K562 (cell line): ENCODE measurements around the gene GZF1. TPM values are rescaled to one million over a fixed set of nuclear protein-coding genes. Genes with fewer than 3 reads are reported as not detected.
A peak's percentile ranks its signal among the peaks of the same experiment; 100 is the strongest.

Experiments used
- ATAC-seq: fragments of 200-7000 bp; cut with Tn5 transposase; 3 replicates; pipeline ENCODE4 v1.9.1; 2020; ENCODE audit warnings: moderate library complexity
- BruUV-seq: library from RNA; stranded (reverse); fragments of 400-500 nt; replicated peaks from 2 replicates; lab custom pipeline; 2021; lab: Mats Ljungman, UMichigan
- CTCF ChIA-PET: fragments of 300-600 bp; formaldehyde crosslinking; extraction: SDS; loops from one replicate; lab custom pipeline; 2021; ENCODE audit warnings: low intra/inter-chr PET ratio; lab: Yijun Ruan, JAX
- POLR2A ChIA-PET: fragments of 300-600, 350-650 bp; sonication (Branson Sonifier 250); formaldehyde crosslinking; extraction: SDS; loops from one replicate; lab custom pipeline; 2021; ENCODE audit warnings: antibody characterized with exemption, inconsistent platforms; lab: Yijun Ruan, JAX
- DNase-seq, 4 experiments: peaks; one replicate each; pipeline versions ENCODE4 v3.0.0 to v3.0.0-alpha.2; 2011 to 2018; ENCODE audit warnings: low spot score in 3 of 4, mixed read lengths in 3 of 4; ENCODE audit errors: extremely low read depth in 1 of 4
- FAIRE-seq: peaks from 2 replicates; lab custom pipeline; 2011; peaks lifted over from hg19 to GRCh38; lab: Jason Lieb, UNC
- H2AFZ ChIP-seq: 2 replicates; pipeline ENCODE4 v1.6.0; 2011; ENCODE audit warnings: low read depth, low read length, control low read depth, inconsistent platforms
- H3K27ac ChIP-seq: fragments of 200-600 bp; 3 replicates; pipeline ENCODE4 v1.8.0; 2011; ENCODE audit warnings: low read depth, mild to moderate bottlenecking, control low read depth, inconsistent platforms, low read length, moderate library complexity, mixed read lengths; ENCODE audit errors: extremely low read depth
- H3K27me3 ChIP-seq, 2 experiments: fragments of 300-600 bp in 1 of 2; 2 replicates in 1 of 2; 3 replicates in 1 of 2; pipeline versions ENCODE4 v1.6.0 to v1.8.0; 2011; ENCODE audit warnings: inconsistent platforms in 2 of 2, low read length in 2 of 2, mild to moderate bottlenecking in 1 of 2, mixed read lengths in 1 of 2, moderate library complexity in 1 of 2; ENCODE audit not compliant: control insufficient read depth in 2 of 2, insufficient read depth in 2 of 2
- H3K36me3 ChIP-seq: fragments of 300-600 bp; 3 replicates; pipeline ENCODE4 v1.8.0; 2011; ENCODE audit warnings: mild to moderate bottlenecking, low read length, inconsistent platforms; ENCODE audit not compliant: control insufficient read depth, insufficient read depth
- H3K4me1 ChIP-seq, 2 experiments: fragments of 200-600 bp in 1 of 2; replicated peaks in 1 of 2; 2 replicates in 1 of 2; 3 replicates in 1 of 2; pipeline versions ENCODE4 v1.5.1 to v1.8.0; 2011; ENCODE audit warnings: inconsistent platforms in 2 of 2, low read length in 2 of 2, mild to moderate bottlenecking in 1 of 2, mixed read lengths in 1 of 2, moderate library complexity in 1 of 2; ENCODE audit not compliant: control insufficient read depth in 2 of 2, insufficient read depth in 2 of 2
- H3K4me2 ChIP-seq: 2 replicates; pipeline ENCODE4 v1.6.1; 2011; ENCODE audit warnings: low read length, control low read depth, inconsistent platforms, mixed read lengths; ENCODE audit not compliant: insufficient read depth
- H3K4me3 ChIP-seq: fragments of 200-600 bp; sonication (generic), shearing (Covaris generic); 2 replicates; pipeline ENCODE4 v1.5.1; 2016; ENCODE audit warnings: control low read depth, inconsistent platforms
- H3K79me2 ChIP-seq: fragments of 200-600 bp; 3 replicates; pipeline ENCODE4 v1.8.0; 2011; ENCODE audit warnings: low read length, inconsistent platforms; ENCODE audit not compliant: control insufficient read depth, insufficient read depth
- H3K9ac ChIP-seq, 2 experiments: 2 replicates each; pipeline versions ENCODE4 v1.6.0 to v1.6.1; 2011; ENCODE audit warnings: low read depth in 2 of 2, low read length in 2 of 2, control low read depth in 1 of 2, inconsistent platforms in 1 of 2, mild to moderate bottlenecking in 1 of 2, mixed read lengths in 1 of 2; ENCODE audit not compliant: insufficient read depth in 1 of 2
- H3K9me1 ChIP-seq: one replicate; pipeline ENCODE4 v1.6.0; 2011; ENCODE audit warnings: inconsistent platforms, mild to moderate bottlenecking, low read length, moderate library complexity; ENCODE audit not compliant: control insufficient read depth, insufficient read depth
- H3K9me3 ChIP-seq: replicated peaks from 2 replicates; pipeline ENCODE4 v1.5.1; 2011; ENCODE audit warnings: low read depth, low read length, inconsistent platforms; ENCODE audit not compliant: control insufficient read depth, insufficient read depth
- H4K20me1 ChIP-seq: replicated peaks from 2 replicates; pipeline ENCODE4 v1.6.1; 2011; ENCODE audit warnings: low read length, inconsistent platforms, mixed read lengths; ENCODE audit not compliant: control insufficient read depth, insufficient read depth
- ATF3 ChIP-seq, 2 experiments: fragments of 450-650 bp in 1 of 2; sonication (generic) in 1 of 2; formaldehyde crosslinking in 1 of 2; IDR thresholded peaks in 1 of 2; conservative IDR thresholded peaks in 1 of 2; 2 replicates each; pipeline versions ENCODE4 v1.6.1 to v1.8.1; 2016 to 2023; ENCODE audit warnings: mild to moderate bottlenecking in 2 of 2, moderate library complexity in 2 of 2, inconsistent platforms in 1 of 2, missing genetic modification reagents in 1 of 2
- JUNB ChIP-seq: fragments of 450-650 bp; formaldehyde crosslinking; conservative IDR thresholded peaks from 2 replicates; pipeline ENCODE4 v1.4.0; 2020; ENCODE audit warnings: mild to moderate bottlenecking
- MAFF ChIP-seq: IDR thresholded peaks from 2 replicates; pipeline ENCODE4 v1.6.1; 2012; ENCODE audit warnings: low read length, improper control_type of control experiment
- POLR2G ChIP-seq: fragments of 200-400 bp; formaldehyde crosslinking; IDR thresholded peaks from 2 replicates; pipeline ENCODE4 v1.6.1; 2017; ENCODE audit warnings: low read depth, mild to moderate bottlenecking, antibody characterized with exemption, low read length, moderate library complexity
- RAD51 ChIP-seq: fragments of 450-650 bp; IDR thresholded peaks from 2 replicates; pipeline ENCODE4 v1.7.1; 2016; ENCODE audit warnings: low read depth, mild to moderate bottlenecking, borderline replicate concordance
- RBFOX2 ChIP-seq: fragments of 200-400 bp; formaldehyde crosslinking; IDR thresholded peaks from 2 replicates; pipeline ENCODE4 v1.6.1; 2017; ENCODE audit warnings: low read depth, mild to moderate bottlenecking, low read length, moderate library complexity
- RBM22 ChIP-seq: fragments of 200-400 bp; formaldehyde crosslinking; IDR thresholded peaks from 2 replicates; pipeline ENCODE4 v1.6.1; 2018; ENCODE audit warnings: low read length, low read depth; ENCODE audit not compliant: poor library complexity, severe bottlenecking
- SIX5 ChIP-seq, 2 experiments: IDR thresholded peaks; 2 replicates each; pipeline ENCODE4 v1.6.1; 2011; ENCODE audit warnings: low read length in 2 of 2, borderline replicate concordance in 1 of 2, low read depth in 1 of 2, mild to moderate bottlenecking in 1 of 2, moderate library complexity in 1 of 2; ENCODE audit not compliant: insufficient read depth in 1 of 2
- SRSF9 ChIP-seq: fragments of 200-400 bp; formaldehyde crosslinking; IDR thresholded peaks from 2 replicates; pipeline ENCODE4 v1.6.1; 2017; ENCODE audit warnings: low read depth, low read length, borderline replicate concordance
- TCF3 ChIP-seq: sonication (generic); formaldehyde crosslinking; IDR thresholded peaks from 2 replicates; pipeline ENCODE4 v1.4.0; 2020; ENCODE audit warnings: mild to moderate bottlenecking, missing genetic modification reagents
- ZNF174 ChIP-seq: fragments of 250-450 bp; sonication (Bioruptor Pico); IDR thresholded peaks from 2 replicates; pipeline ENCODE4 v1.4.0; 2020; ENCODE audit warnings: mild to moderate bottlenecking
- WGBS: fragments of 100-300 bp; shearing (Covaris generic); methylation state at CpG from one replicate; pipeline ENCODE4 v1.1.6; 2016; ENCODE audit warnings: low coverage, mixed read lengths; ENCODE audit not compliant: insufficient coverage; ENCODE audit errors: missing lambda C conversion rate; 5-methylcytosine and 5-hydroxymethylcytosine counted together
- in situ Hi-C: fragments of 300-500 bp; cut with MboI; formaldehyde crosslinking; loops from 4 replicates; pipeline ENCODE4 v1.15.0; 2018; ENCODE audit warnings: inconsistent platforms, mixed read lengths
- intact Hi-C: fragments of 100-400 bp; cut with micrococcal nuclease; formaldehyde crosslinking; loops from 2 replicates; pipeline ENCODE4 v1.14.2; 2022
- polyA plus RNA-seq, 8 experiments: library from polyadenylated mRNA; depleted of rRNA in 4 of 8; stranded (reverse) in 5 of 8; unstranded in 3 of 8; fragments of >200 nt; fragmentation: Nextera tagmentation in 2 of 8; fragmentation: Illumina TruSeq in 1 of 8; extraction: Ambion mirVana in 2 of 8; extraction: Trizol in 1 of 8; gene quantifications; 2 replicates each; pipeline versions ENCODE4 v1.2.1 to v1.2.3, GENCODE V29; 2011 to 2014; ENCODE audit warnings: inconsistent platforms in 1 of 8, missing spikeins in 1 of 8
- total RNA-seq, 7 experiments: library from RNA; depleted of rRNA in 6 of 7; stranded (reverse); fragments of >200 nt in 6 of 7; fragmentation: Illumina TruSeq in 2 of 7; extraction: Trizol in 2 of 7; gene quantifications; 2 replicates each; pipeline versions ENCODE4 v1.2.1 to v1.2.3, GENCODE V29; 2011 to 2021; ENCODE audit warnings: low replicate concordance in 1 of 7
- TF ChIP-seq, protein P1 (sequence below): sonication (generic); formaldehyde crosslinking; IDR thresholded peaks from 2 replicates; pipeline ENCODE4 v1.8.1; 2022; ENCODE audit warnings: missing genetic modification reagents

The GZF1 gene
- total and polyA plus RNA-seq, 9 of the 15 experiments (the other 6 are each of a cell fraction or from before 2014, with no cell fraction given), result 1.2 to 15.7 (median 7.4) TPM

- 95% methylated on average over 8 of the region's 65 CpGs for WGBS
- ATAC-seq, result no peak
- POLR2A ChIA-PET, result interaction anchor here (1.2 kb wide), 1 partner anchor 7 kb away, joined by 3 read pairs; no protein-coding TSS in a partner anchor
- intact Hi-C loops, result no loop called here
- no peak for FAIRE-seq
- in situ Hi-C loops, result no loop called here
- peak overlapping the region; percentile 37; the same call in 1 of the 2 replicates for H3K4me2 ChIP-seq
- H3K79me2 ChIP-seq, result peaks cover 71% of the 10 kb centered on the region
- no peak for DNase-seq
- H3K4me1 ChIP-seq, result peaks cover 25 to 28% of the 10 kb centered on the region in 2 experiments; a peak in 4 of 5 replicates
- peaks cover 68% of the 10 kb centered on the region for H3K36me3 ChIP-seq
- H4K20me1 ChIP-seq, result peaks cover 14% of the 10 kb centered on the region; the same call in 1 of the 2 replicates
- peak overlapping the region; percentile 48; the same call in 2 of the 3 replicates for H3K27ac ChIP-seq
- no peaks in the 10 kb centered on the region for H3K9me3 ChIP-seq
- H3K9ac ChIP-seq, result no peak overlapping the region
- BruUV-seq, result no TSS peak
- TF ChIP-seq ZNF174 (CRISPR knock-in tag) (no peak), POLR2G (peak; percentile 70), RBFOX2 (peak; percentile 58; the same call in 1 of the 2 replicates), RBM22 (peak; percentile 40)
- TF ChIP-seq, all 486 proteins: peak for 3
- H3K9me1 ChIP-seq, result no peaks in the 10 kb centered on the region
- H3K4me3 ChIP-seq, result no peak overlapping the region
- no peaks in the 10 kb centered on the region for H3K27me3 ChIP-seq
- CTCF ChIA-PET, result no interaction called here
- no peak overlapping the region for H2AFZ ChIP-seq
These were observed 3.6 kb downstream of the GZF1 start for GRCh38 chr20:23365390-23366165.

GRCh38 chr20:23366384-23366783 is 4.4 kb downstream of the GZF1 start:
- H3K9ac ChIP-seq, result no peak overlapping the region
- DNase-seq, result no peak
- no peaks in the 10 kb centered on the region for H3K9me3 ChIP-seq
- POLR2A ChIA-PET, result interaction anchor here (1.0 kb wide), 1 partner anchor 9 kb away, joined by 3 read pairs; no protein-coding TSS in a partner anchor
- FAIRE-seq, result no peak
- H3K27ac ChIP-seq, result peak overlapping the region; percentile 48; the same call in 1 of the 3 replicates
- no TSS peak for BruUV-seq
- no peak overlapping the region for H3K4me2 ChIP-seq
- H3K27me3 ChIP-seq, result no peaks in the 10 kb centered on the region
- peaks cover 23 to 25% of the 10 kb centered on the region in 2 experiments; a peak in 4 of 5 replicates for H3K4me1 ChIP-seq
- no peak overlapping the region for H2AFZ ChIP-seq
- peaks cover 64% of the 10 kb centered on the region for H3K79me2 ChIP-seq
- no peak overlapping the region for H3K4me3 ChIP-seq
- in situ Hi-C loops, result no loop called here
- H3K36me3 ChIP-seq, result peaks cover 76% of the 10 kb centered on the region
- H3K9me1 ChIP-seq, result no peaks in the 10 kb centered on the region
- intact Hi-C loops, result no loop called here
- 0% methylated on average over 1 of the region's 1 CpG for WGBS
- no peak for ATAC-seq
- H4K20me1 ChIP-seq, result peaks cover 14% of the 10 kb centered on the region; the same call in 1 of the 2 replicates
- CTCF ChIA-PET, result no interaction called here
- peak; percentile 63 for TF ChIP-seq TCF3 (CRISPR knock-in tag)
- TF ChIP-seq RAD51, result peak; percentile 83
- TF ChIP-seq, protein P1, sequence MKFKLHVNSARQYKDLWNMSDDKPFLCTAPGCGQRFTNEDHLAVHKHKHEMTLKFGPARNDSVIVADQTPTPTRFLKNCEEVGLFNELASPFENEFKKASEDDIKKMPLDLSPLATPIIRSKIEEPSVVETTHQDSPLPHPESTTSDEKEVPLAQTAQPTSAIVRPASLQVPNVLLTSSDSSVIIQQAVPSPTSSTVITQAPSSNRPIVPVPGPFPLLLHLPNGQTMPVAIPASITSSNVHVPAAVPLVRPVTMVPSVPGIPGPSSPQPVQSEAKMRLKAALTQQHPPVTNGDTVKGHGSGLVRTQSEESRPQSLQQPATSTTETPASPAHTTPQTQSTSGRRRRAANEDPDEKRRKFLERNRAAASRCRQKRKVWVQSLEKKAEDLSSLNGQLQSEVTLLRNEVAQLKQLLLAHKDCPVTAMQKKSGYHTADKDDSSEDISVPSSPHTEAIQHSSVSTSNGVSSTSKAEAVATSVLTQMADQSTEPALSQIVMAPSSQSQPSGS (CRISPR knock-in tag), result no peak
- TF ChIP-seq SIX5 (IDR thresholded peaks at IDR 0.05; ENCODE audit: borderline replicate concordance in 1 of 2, insufficient read depth in 1 of 2, low read depth in 1 of 2, low read length in 2 of 2), result no peak
- no peak for TF ChIP-seq JUNB (CRISPR knock-in tag)
- TF ChIP-seq ATF3 (IDR thresholded peaks at IDR 0.05), result peak; percentile 90
- TF ChIP-seq ATF3 (CRISPR knock-in tag; conservative IDR thresholded peaks at IDR 0.05), result no peak
- TF ChIP-seq SRSF9, result no peak
- TF ChIP-seq MAFF, result peak; percentile 73; the same call in 1 of the 2 replicates
